ENCODE data around the gene SUMO3.

SUMO3 gene

GRCh38 chr21:44814498-44815023 lies 3.3 kb downstream of the SUMO3 start:
- H3F3A ChIP-seq (ENCODE audit: insufficient read depth): 0 out of 2 replicates have a peak, but pooled peaks cover 3% of the 10 kb centered on the region
- peaks cover 63% of the 10 kb centered on the region for H3K79me2 ChIP-seq (ENCODE audit: insufficient read depth, low read length)
- no peaks in the 10 kb centered on the region for H3K36me3 ChIP-seq (ENCODE audit: low read length)
- H3K9me2 ChIP-seq (replicated peaks; ENCODE audit: insufficient read depth, low read length): no peaks in the 10 kb centered on the region
- H3K27me3 ChIP-seq (ENCODE audit: low read length): no peaks in the 10 kb centered on the region
- no peak for TF ChIP-seq CTCF (IDR thresholded peaks at IDR 0.05; ENCODE audit: insufficient read depth, low read length, poor library complexity, severe bottlenecking)
- no peak for TF ChIP-seq EZH2phosphoT487 (conservative IDR thresholded peaks at IDR 0.05; ENCODE audit: low read length)
- H3K27ac ChIP-seq (ENCODE audit: low read depth, low read length): no peak overlapping the region
- no peak overlapping the region for H3K4me2 ChIP-seq (ENCODE audit: low read depth, low read length, poor library complexity, severe bottlenecking)
- H4K20me1 ChIP-seq (ENCODE audit: low read depth, low read length): no peaks in the 10 kb centered on the region
- H2AFZ ChIP-seq (ENCODE audit: low read depth, low read length, severe bottlenecking): no peak overlapping the region
- H3K9ac ChIP-seq (ENCODE audit: low read length): no peak overlapping the region
- no peak overlapping the region for H3K4me3 ChIP-seq (ENCODE audit: insufficient read depth, low read length, poor library complexity, severe bottlenecking)
- no peaks in the 10 kb centered on the region for H3K9me3 ChIP-seq (ENCODE audit: insufficient read depth, low read length)

DNA sequence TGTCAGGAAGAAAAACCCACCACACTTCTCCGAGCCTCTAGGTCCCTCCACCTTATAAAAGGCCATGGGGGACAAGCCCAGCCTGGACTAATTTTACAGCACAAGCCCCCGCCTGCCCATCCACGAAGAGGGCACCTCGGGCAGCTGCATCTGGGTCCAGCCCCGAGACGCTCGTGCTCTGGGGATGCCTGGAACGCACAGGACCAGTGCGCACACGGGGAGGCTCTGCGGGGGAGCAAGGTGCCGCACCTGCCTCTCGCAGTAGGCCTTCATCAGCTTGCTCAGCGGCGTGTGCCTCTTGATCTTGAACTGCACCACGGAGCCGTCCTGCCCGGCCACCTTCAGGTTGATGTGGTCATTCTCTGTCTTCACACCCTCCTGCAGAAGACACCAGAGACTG lies 4.1 kb downstream of the SUMO3 start:
- H4K20me1 ChIP-seq (ENCODE audit: low read depth, low read length): no peaks in the 10 kb centered on the region
- 0 out of 2 replicates have a peak, but pooled peaks cover 3% of the 10 kb centered on the region for H3F3A ChIP-seq (ENCODE audit: insufficient read depth)
- no peaks in the 10 kb centered on the region for H3K27me3 ChIP-seq (ENCODE audit: low read length)
- no peak for TF ChIP-seq CTCF (IDR thresholded peaks at IDR 0.05; ENCODE audit: insufficient read depth, low read length, poor library complexity, severe bottlenecking)
- TF ChIP-seq EZH2phosphoT487 (conservative IDR thresholded peaks at IDR 0.05; ENCODE audit: low read length): no peak
- no peak overlapping the region for H3K9ac ChIP-seq (ENCODE audit: low read length)
- no peaks in the 10 kb centered on the region for H3K9me3 ChIP-seq (ENCODE audit: insufficient read depth, low read length)
- H3K79me2 ChIP-seq (ENCODE audit: insufficient read depth, low read length): peaks cover 63% of the 10 kb centered on the region
- no peak overlapping the region for H2AFZ ChIP-seq (ENCODE audit: low read depth, low read length, severe bottlenecking)
- H3K27ac ChIP-seq (ENCODE audit: low read depth, low read length): no peak overlapping the region
- no peak overlapping the region for H3K4me3 ChIP-seq (ENCODE audit: insufficient read depth, low read length, poor library complexity, severe bottlenecking)
- H3K4me2 ChIP-seq (ENCODE audit: low read depth, low read length, poor library complexity, severe bottlenecking): no peak overlapping the region
- no peaks in the 10 kb centered on the region for H3K9me2 ChIP-seq (replicated peaks; ENCODE audit: insufficient read depth, low read length)
- no peaks in the 10 kb centered on the region for H3K36me3 ChIP-seq (ENCODE audit: low read length)

DNA sequence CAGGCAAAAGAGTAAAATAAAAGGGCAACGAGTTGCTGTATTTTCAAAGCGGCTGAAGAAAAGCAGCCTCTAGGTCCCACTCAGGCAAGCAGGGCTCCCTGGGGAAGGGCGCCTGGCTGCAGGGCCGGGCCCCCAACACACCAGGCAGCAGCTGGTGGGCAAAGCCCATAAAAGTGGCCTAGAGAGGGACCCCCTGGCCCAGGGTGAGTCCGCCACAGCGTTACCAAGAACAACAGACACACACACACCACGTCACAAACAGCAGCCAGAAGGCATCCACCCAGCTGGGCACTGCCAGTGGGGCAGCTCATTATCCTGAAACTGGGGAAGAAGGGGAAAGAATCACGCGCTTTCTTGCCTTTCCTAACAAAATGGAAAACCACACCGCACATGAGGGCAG lies 4.7 kb downstream of the SUMO3 start:
- Histone ChIP-seq H3F3A (ENCODE audit: insufficient read depth) (0 out of 2 replicates have a peak, but pooled peaks cover 3% of the 10 kb centered on the region), H3K27me3 (ENCODE audit: low read length) (no peaks in the 10 kb centered on the region), H3K9ac (ENCODE audit: low read length) (no peak overlapping the region), H3K9me3 (ENCODE audit: insufficient read depth, low read length) (no peaks in the 10 kb centered on the region), H3K4me3 (ENCODE audit: insufficient read depth, low read length, poor library complexity, severe bottlenecking) (no peak overlapping the region), H3K4me2 (ENCODE audit: low read depth, low read length, poor library complexity, severe bottlenecking) (no peak overlapping the region), H3K27ac (ENCODE audit: low read depth, low read length) (no peak overlapping the region), H3K79me2 (ENCODE audit: insufficient read depth, low read length) (peaks cover 63% of the 10 kb centered on the region), H4K20me1 (ENCODE audit: low read depth, low read length) (no peaks in the 10 kb centered on the region), H3K36me3 (ENCODE audit: low read length) (no peaks in the 10 kb centered on the region), H3K9me2 (replicated peaks; ENCODE audit: insufficient read depth, low read length) (no peaks in the 10 kb centered on the region), H2AFZ (ENCODE audit: low read depth, low read length, severe bottlenecking) (no peak overlapping the region)
- TF ChIP-seq CTCF (IDR thresholded peaks at IDR 0.05; ENCODE audit: insufficient read depth, low read length, poor library complexity, severe bottlenecking) (no peak), EZH2phosphoT487 (conservative IDR thresholded peaks at IDR 0.05; ENCODE audit: low read length) (no peak)
